GM12875 (cell line): ENCODE data around the gene SP140L.
"Not testable (repeated sequence)": the region's sequence is repeated elsewhere in the genome, so short reads cannot be mapped to it uniquely, and the experiment has no call there.

Source experiments
- H3K4me3 ChIP-seq: one replicate; pipeline ENCODE4 v1.5.1; 2011; ENCODE audit warnings: low read depth, low read length, control low read depth
- TF ChIP-seq, protein P1 (sequence below): IDR thresholded peaks from 2 replicates; pipeline ENCODE4 v1.5.1; 2011; ENCODE audit warnings: low read depth, mild to moderate bottlenecking, control low read depth, inconsistent platforms, low read length, moderate library complexity, borderline replicate concordance; ENCODE audit not compliant: insufficient read depth

SP140L gene

DNA sequence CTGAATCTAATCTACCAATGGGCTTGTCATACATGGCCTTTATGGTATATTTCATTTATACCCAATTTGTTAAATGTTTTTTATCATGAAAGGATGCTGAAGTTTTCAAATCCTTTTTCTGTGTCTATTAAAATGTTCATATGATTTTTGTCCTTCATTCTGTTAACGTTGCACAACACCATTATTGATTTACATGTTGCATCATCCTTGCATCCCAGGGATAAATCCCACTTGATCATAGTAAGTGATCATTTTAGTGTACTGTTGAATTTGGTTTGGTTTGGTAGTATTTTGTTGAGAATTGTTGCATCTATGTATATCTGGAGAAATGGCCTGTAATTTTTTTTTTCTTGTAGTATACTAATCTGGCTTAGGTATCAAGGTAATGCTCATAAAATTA is 98.4 kb downstream of the SP140L start:
- H3K4me3 ChIP-seq: no peak overlapping the region
- TF ChIP-seq, protein P1, sequence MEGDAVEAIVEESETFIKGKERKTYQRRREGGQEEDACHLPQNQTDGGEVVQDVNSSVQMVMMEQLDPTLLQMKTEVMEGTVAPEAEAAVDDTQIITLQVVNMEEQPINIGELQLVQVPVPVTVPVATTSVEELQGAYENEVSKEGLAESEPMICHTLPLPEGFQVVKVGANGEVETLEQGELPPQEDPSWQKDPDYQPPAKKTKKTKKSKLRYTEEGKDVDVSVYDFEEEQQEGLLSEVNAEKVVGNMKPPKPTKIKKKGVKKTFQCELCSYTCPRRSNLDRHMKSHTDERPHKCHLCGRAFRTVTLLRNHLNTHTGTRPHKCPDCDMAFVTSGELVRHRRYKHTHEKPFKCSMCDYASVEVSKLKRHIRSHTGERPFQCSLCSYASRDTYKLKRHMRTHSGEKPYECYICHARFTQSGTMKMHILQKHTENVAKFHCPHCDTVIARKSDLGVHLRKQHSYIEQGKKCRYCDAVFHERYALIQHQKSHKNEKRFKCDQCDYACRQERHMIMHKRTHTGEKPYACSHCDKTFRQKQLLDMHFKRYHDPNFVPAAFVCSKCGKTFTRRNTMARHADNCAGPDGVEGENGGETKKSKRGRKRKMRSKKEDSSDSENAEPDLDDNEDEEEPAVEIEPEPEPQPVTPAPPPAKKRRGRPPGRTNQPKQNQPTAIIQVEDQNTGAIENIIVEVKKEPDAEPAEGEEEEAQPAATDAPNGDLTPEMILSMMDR: no peak

DNA sequence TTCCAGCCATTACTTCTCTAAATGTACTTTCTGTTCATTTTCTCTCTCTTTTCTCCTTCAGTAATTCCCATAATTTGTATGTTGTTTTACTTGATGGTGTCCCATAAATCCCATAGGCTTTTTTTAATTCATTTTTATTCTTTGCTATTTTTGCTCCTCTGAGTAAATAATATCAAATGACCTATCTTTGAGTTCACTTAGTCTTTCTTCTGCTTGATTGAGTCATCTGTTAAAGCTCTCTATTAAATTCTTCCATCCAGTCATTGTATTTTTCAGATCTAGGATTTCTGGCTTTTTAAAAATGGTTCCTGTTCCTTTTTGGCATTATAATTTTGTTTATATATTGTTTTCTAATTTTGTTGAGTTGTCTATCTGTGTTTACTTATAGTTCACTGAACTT is 102.5 kb downstream of the SP140L start:
- TF ChIP-seq, protein P1: no peak
- H3K4me3 ChIP-seq: no peak overlapping the region

DNA sequence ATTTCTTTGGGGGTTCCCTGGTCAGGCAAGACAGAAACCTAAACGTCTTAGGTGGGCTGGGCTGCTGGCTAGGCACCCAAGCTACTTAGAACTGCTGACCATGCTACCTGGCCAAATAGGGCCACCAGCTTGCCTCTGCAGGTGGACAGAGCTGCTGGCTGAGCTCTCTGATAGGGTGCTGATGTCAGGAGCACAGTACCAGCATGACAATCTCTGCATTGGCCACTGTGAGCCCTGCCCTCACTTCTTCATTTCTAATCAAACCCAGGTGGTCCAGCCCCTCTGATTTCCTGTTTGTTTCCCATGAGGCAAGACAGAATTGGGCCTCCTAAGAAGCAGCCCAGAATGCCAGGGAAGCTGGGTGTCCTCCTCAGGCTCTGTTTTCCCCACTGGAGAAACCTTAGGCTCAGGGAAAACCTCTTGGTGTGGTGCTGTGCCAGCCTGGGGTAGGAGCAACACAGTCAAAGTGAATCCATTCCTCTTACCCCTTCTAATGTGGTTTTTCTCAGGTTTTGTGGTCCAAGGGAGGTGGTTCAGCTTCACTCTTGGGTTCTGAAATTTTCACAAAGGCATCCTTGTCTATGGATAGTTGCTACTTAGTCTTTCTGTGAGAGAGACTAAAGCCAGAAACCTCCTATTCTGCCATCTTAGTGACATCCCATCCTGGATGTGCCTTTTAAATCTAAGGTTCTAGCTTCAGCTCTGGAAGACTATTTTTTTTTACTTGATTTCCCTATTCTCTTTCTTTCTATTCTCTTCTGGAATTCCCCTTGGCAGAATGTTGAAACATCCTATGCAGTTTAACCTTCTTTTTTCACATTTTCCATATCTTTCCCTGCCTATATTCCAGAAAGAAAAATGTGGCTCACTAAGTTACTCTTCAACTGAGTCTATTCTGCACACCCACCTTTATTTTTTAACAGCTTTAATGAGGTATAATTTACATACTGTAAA is 104.2 kb downstream of the SP140L start:
- no peak overlapping the region for H3K4me3 ChIP-seq
- TF ChIP-seq, protein P1: no peak

DNA sequence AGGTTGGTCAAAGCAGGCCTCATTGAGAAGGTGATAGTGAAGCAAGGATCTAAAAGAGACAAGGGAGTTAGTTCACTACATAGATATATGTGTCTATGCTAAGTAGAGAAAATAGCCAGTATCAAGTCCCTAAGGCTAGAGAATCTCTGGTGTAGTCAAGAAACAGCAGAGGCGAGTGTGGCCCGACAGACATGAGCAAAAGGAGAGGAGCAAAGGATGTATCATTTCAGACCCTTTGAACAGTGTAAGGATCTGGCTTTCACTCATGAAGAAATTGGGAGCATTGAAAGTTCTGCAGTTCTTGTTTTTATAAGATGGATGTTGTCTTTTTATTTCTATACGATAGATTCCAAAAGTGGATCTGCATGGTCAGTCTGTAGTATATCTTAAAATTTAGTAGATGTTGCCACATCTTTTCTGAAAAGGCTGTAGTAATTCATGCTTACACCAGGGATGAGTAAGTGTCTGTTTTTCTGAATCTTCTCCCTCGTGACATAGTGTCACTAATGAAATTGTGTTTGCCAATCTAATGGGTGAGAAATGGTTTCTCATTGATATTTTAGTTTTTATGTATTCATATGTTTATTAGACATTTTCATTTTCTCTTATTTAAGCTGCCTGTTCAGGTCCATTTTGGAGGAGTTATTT is 107.8 kb downstream of the SP140L start:
- TF ChIP-seq, protein P1: no peak
- H3K4me3 ChIP-seq: no peak overlapping the region

DNA sequence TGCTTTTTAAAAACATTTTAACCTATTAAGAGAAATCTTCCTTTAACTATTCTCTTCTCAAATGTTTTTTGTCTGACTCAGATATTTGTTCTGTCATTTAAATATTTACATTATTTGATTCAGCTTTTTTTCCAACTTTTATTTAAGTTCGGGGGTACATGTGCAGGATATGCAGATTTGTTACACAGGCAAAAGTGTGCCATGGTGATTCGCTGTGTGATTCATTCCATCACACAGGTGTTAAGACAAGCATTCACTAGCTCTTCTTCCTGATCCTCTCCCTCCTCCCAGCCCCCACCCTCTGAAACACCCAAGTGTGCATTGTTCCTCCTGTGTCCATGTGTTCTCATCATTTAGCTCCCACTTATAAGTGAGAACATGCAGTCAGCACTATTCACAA is 108.4 kb downstream of the SP140L start:
- TF ChIP-seq, protein P1: no peak
- H3K4me3 ChIP-seq: no peak overlapping the region

DNA sequence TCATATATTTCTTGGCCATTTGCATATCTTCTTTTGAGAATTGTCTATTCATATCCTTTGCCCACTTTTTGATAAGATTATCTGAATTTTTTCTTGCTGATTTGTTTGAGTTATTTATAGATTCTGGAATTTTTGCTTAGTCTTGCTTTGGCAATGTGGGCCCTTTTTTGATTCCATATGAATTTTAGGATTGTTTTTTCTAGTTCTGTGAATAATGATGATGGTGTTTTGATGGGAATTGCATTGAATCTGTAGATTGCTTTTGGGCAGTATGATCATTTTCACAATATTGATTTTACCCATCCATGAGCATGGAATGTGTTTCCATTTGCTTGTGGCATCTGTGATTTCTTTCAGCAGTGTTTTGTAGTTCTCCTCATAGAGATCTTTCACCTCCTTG is 112.1 kb downstream of the SP140L start:
- not testable (repeated sequence) for H3K4me3 ChIP-seq

DNA sequence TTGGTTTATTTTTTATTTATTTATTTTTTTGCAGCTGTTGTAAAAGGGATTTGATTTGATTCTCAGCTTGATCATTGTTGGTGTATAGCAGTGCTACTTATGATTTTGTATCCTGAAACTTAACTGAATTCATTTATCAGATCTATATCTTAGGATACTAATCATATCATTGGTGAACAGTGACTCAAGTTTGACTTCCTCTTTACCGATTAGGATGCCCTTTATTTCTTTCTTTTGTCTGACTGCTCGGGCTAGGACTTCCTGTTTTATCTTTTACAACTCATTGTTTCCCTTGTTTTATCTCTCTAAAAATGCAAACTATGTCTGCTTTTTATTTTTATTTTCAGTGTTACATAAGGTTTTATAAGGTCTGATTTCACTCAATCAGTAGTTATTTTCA is 112.6 kb downstream of the SP140L start:
- TF ChIP-seq, protein P1: no peak
- no peak overlapping the region for H3K4me3 ChIP-seq
